ENCODE measurements around the gene EDARADD. TPM values are rescaled to one million over a fixed set of nuclear protein-coding genes. Genes with fewer than 3 reads are reported as not detected.
A peak's percentile ranks its signal among the peaks of the same experiment; 100 is the strongest.

Gene EDARADD
- total RNA-seq, 1 experiment from 2014 or later: 0.30 TPM

DNA sequence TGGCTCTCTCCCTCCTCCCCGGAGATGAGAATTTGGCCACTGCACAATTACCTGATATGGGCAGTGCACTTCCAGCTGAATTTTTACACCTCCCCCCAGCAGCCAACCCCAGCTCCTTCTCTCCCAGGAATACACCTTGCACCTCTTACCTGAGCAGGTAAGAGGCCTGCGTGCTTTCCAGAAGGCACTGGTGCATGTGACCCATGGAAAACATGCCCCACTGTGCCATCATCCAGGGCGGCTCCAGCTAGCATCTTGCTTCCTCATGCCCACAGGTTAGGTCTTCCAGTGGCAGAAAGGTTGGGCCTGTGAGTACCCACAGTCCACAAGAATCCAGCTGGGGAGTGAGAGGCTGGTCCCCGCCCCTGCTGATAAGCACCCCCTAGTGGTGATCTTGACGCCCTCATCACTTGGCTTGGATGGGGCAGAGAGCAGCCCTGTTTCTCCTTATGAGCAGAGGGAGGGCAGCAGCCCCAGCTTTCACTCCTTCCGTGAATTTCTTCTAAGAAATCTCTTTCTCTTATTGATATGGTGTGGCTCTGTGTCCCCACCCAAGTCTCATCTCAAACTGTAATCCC lies 57.8 kb downstream of the EDARADD start:
- peak overlapping the region; percentile 40 for H2AFZ ChIP-seq (ENCODE audit: low read depth, low read length, poor library complexity, severe bottlenecking)
- H3K4me3 ChIP-seq (replicated peaks in 1 of 2; ENCODE audit: low read depth in 1 of 2, low read length in 2 of 2): no peak overlapping the region
- ATAC-seq (peak; percentile 96), DNase-seq (ENCODE audit: low read depth, low spot score) (peak; percentile 22)
- POLR2A ChIA-PET: interaction anchor here (0.8 kb wide), 1 partner anchor 43 kb away, joined by 3 read pairs; no protein-coding TSS in a partner anchor
- H4K20me1 ChIP-seq (ENCODE audit: insufficient read depth): no peaks in the 10 kb centered on the region
- no peak overlapping the region for H3K4me2 ChIP-seq (ENCODE audit: low read length)
- no peak overlapping the region for H3K27ac ChIP-seq (ENCODE audit: low read depth, low read length)
- BruUV-seq (replicated peaks): no TSS peak
- H3K4me1 ChIP-seq (ENCODE audit: control insufficient read depth in 1 of 2, insufficient read depth in 2 of 2, low read length in 2 of 2): peaks cover 5 to 8% of the 10 kb centered on the region in 2 experiments; a peak in 3 of 4 replicates
- no peaks in the 10 kb centered on the region for H3K79me2 ChIP-seq (ENCODE audit: insufficient read depth, low read length)
- H3K27me3 ChIP-seq (ENCODE audit: insufficient read depth, low read length): no peaks in the 10 kb centered on the region
- TF ChIP-seq POLR2AphosphoS5 (IDR thresholded peaks at IDR 0.05; ENCODE audit: low read depth, low read length) (no peak), EZH2phosphoT487 (IDR thresholded peaks at IDR 0.05; ENCODE audit: borderline replicate concordance) (no peak), ELF1 (IDR thresholded peaks at IDR 0.05; ENCODE audit: borderline replicate concordance, low read depth) (no peak), CBX3 (IDR thresholded peaks at IDR 0.05; ENCODE audit: low read depth) (0 out of 2 replicates have a peak, but pooled peaks have one; percentile 37), SRF (IDR thresholded peaks at IDR 0.05; ENCODE audit: low read depth) (no peak), EZH2 (IDR thresholded peaks at IDR 0.05) (no peak), SIN3A (IDR thresholded peaks at IDR 0.05; ENCODE audit: low read depth) (no peak), EGR1 (IDR thresholded peaks at IDR 0.05; ENCODE audit: low read depth) (no peak), RAD21 (IDR thresholded peaks at IDR 0.05; ENCODE audit: low read depth) (peak; percentile 61), ZFX (IDR thresholded peaks at IDR 0.05) (no peak), SP1 (IDR thresholded peaks at IDR 0.05; ENCODE audit: low read depth) (no peak), TCF7L2 (IDR thresholded peaks at IDR 0.05; ENCODE audit: borderline replicate concordance, extremely low read depth, insufficient read depth, insufficient read length) (no peak), FOSL1 (IDR thresholded peaks at IDR 0.05; ENCODE audit: low read depth) (no peak)
- TF ChIP-seq, protein P1, sequence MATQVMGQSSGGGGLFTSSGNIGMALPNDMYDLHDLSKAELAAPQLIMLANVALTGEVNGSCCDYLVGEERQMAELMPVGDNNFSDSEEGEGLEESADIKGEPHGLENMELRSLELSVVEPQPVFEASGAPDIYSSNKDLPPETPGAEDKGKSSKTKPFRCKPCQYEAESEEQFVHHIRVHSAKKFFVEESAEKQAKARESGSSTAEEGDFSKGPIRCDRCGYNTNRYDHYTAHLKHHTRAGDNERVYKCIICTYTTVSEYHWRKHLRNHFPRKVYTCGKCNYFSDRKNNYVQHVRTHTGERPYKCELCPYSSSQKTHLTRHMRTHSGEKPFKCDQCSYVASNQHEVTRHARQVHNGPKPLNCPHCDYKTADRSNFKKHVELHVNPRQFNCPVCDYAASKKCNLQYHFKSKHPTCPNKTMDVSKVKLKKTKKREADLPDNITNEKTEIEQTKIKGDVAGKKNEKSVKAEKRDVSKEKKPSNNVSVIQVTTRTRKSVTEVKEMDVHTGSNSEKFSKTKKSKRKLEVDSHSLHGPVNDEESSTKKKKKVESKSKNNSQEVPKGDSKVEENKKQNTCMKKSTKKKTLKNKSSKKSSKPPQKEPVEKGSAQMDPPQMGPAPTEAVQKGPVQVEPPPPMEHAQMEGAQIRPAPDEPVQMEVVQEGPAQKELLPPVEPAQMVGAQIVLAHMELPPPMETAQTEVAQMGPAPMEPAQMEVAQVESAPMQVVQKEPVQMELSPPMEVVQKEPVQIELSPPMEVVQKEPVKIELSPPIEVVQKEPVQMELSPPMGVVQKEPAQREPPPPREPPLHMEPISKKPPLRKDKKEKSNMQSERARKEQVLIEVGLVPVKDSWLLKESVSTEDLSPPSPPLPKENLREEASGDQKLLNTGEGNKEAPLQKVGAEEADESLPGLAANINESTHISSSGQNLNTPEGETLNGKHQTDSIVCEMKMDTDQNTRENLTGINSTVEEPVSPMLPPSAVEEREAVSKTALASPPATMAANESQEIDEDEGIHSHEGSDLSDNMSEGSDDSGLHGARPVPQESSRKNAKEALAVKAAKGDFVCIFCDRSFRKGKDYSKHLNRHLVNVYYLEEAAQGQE (IDR thresholded peaks at IDR 0.05; ENCODE audit: low read depth): no peak
- TF ChIP-seq, protein P2, sequence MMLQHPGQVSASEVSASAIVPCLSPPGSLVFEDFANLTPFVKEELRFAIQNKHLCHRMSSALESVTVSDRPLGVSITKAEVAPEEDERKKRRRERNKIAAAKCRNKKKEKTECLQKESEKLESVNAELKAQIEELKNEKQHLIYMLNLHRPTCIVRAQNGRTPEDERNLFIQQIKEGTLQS (IDR thresholded peaks at IDR 0.05): no peak
- TF ChIP-seq, protein P3, sequence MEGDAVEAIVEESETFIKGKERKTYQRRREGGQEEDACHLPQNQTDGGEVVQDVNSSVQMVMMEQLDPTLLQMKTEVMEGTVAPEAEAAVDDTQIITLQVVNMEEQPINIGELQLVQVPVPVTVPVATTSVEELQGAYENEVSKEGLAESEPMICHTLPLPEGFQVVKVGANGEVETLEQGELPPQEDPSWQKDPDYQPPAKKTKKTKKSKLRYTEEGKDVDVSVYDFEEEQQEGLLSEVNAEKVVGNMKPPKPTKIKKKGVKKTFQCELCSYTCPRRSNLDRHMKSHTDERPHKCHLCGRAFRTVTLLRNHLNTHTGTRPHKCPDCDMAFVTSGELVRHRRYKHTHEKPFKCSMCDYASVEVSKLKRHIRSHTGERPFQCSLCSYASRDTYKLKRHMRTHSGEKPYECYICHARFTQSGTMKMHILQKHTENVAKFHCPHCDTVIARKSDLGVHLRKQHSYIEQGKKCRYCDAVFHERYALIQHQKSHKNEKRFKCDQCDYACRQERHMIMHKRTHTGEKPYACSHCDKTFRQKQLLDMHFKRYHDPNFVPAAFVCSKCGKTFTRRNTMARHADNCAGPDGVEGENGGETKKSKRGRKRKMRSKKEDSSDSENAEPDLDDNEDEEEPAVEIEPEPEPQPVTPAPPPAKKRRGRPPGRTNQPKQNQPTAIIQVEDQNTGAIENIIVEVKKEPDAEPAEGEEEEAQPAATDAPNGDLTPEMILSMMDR (IDR thresholded peaks at IDR 0.05 in 2 of 3, conservative IDR thresholded peaks at IDR 0.05 in 1 of 3; ENCODE audit: borderline replicate concordance in 1 of 3, insufficient read depth in 1 of 3, low read depth in 2 of 3, low read length in 2 of 3): peak; percentile 39 to 83 (median 77); a peak in 4 of 6 replicates
- TF ChIP-seq, protein P4, sequence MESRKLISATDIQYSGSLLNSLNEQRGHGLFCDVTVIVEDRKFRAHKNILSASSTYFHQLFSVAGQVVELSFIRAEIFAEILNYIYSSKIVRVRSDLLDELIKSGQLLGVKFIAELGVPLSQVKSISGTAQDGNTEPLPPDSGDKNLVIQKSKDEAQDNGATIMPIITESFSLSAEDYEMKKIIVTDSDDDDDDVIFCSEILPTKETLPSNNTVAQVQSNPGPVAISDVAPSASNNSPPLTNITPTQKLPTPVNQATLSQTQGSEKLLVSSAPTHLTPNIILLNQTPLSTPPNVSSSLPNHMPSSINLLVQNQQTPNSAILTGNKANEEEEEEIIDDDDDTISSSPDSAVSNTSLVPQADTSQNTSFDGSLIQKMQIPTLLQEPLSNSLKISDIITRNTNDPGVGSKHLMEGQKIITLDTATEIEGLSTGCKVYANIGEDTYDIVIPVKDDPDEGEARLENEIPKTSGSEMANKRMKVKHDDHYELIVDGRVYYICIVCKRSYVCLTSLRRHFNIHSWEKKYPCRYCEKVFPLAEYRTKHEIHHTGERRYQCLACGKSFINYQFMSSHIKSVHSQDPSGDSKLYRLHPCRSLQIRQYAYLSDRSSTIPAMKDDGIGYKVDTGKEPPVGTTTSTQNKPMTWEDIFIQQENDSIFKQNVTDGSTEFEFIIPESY (IDR thresholded peaks at IDR 0.05; ENCODE audit: extremely low read depth, insufficient replicate concordance, low read length): no peak
- no peak overlapping the region for H3K9ac ChIP-seq (ENCODE audit: low read length)
- intact Hi-C loops (cut with micrococcal nuclease): no loop called here
- H3K9me3 ChIP-seq (ENCODE audit: control insufficient read depth in 1 of 2, insufficient read depth in 1 of 2, low read depth in 1 of 2, low read length in 2 of 2): no peaks in the 10 kb centered on the region
- RAD21 ChIA-PET (ENCODE audit: low non-redundant PET in 1 of 2, low total read pairs in 2 of 2, uncharacterized antibody in 2 of 2, unreplicated experiment in 2 of 2): no interaction called here
- no peaks in the 10 kb centered on the region for H3K36me3 ChIP-seq (ENCODE audit: control insufficient read depth in 1 of 2, insufficient read depth in 2 of 2, low read length in 2 of 2)
- CTCF ChIA-PET: interaction anchor here (1.0 to 1.3 kb wide), 5 partner anchors 9 to 343 kb away, joined by 3 to 6 read pairs (median 4); no protein-coding TSS in a partner anchor
- no peaks in the 10 kb centered on the region for H3K9me2 ChIP-seq (ENCODE audit: insufficient read depth)

Data from HCT116 (cell line).